IMR-90 (cell line): ENCODE data around the gene LRP1B. TPM values are rescaled to one million over a fixed set of nuclear protein-coding genes. Genes with fewer than 3 reads are reported as not detected.

Experiments
- ATAC-seq: fragments of 200-7000 bp; cut with Tn5 transposase; 2 replicates; pipeline ENCODE4 v1.9.1; 2020; ENCODE audit warnings: low read depth, mild to moderate bottlenecking, moderate library complexity
- BruUV-seq: library from RNA; stranded (reverse); fragments of 400-500 nt; replicated peaks from 2 replicates; lab custom pipeline; 2021; lab: Mats Ljungman, UMichigan
- CTCF ChIA-PET: fragments of 300-600 bp; formaldehyde crosslinking; extraction: SDS; loops from one replicate; lab custom pipeline; 2021; ENCODE audit warnings: antibody characterized with exemption; lab: Yijun Ruan, JAX
- POLR2A ChIA-PET: fragments of 300-600 bp; sonication (Branson Sonifier 250); formaldehyde crosslinking; loops from one replicate; lab custom pipeline; 2022; ENCODE audit warnings: antibody characterized with exemption; ENCODE audit not compliant: unreplicated experiment; lab: Charles Lee
- DNase-seq: peaks from one replicate; pipeline ENCODE4 v3.0.0; 2013
- H2AFZ ChIP-seq: replicated peaks from 2 replicates; pipeline ENCODE3; 2013; ENCODE audit warnings: low read length, mild to moderate bottlenecking; ENCODE audit not compliant: poor library complexity
- H2AK5ac ChIP-seq: 2 replicates; pipeline ENCODE4 v1.6.1; 2013; ENCODE audit warnings: low read depth, low read length, inconsistent platforms
- H2AK9ac ChIP-seq: replicated peaks from 2 replicates; pipeline ENCODE3; 2013; ENCODE audit warnings: mild to moderate bottlenecking, low read depth, low read length, moderate library complexity; ENCODE audit not compliant: poor library complexity
- H2BK120ac ChIP-seq: 2 replicates; pipeline ENCODE4 v1.6.1; 2013; ENCODE audit warnings: low read depth, low read length, inconsistent platforms
- H2BK15ac ChIP-seq: 3 replicates; pipeline ENCODE4 v1.6.1; 2013; ENCODE audit warnings: low read depth, low read length, inconsistent platforms
- H2BK20ac ChIP-seq: 2 replicates; pipeline ENCODE4 v1.6.1; 2013; ENCODE audit warnings: low read depth, mild to moderate bottlenecking, inconsistent platforms, low read length, moderate library complexity
- H2BK5ac ChIP-seq: 2 replicates; pipeline ENCODE4 v1.6.1; 2013; ENCODE audit warnings: mild to moderate bottlenecking, low read depth, low read length, inconsistent platforms; ENCODE audit not compliant: poor library complexity, severe bottlenecking
- H3K14ac ChIP-seq: replicated peaks from 2 replicates; pipeline ENCODE4 v1.6.1; 2013; ENCODE audit warnings: low read depth, low read length, inconsistent platforms
- H3K18ac ChIP-seq: 2 replicates; pipeline ENCODE4 v1.6.1; 2013; ENCODE audit warnings: low read depth, low read length, control low read depth
- H3K23ac ChIP-seq: 2 replicates; pipeline ENCODE4 v1.6.1; 2013; ENCODE audit warnings: low read depth, low read length, inconsistent platforms
- H3K27ac ChIP-seq: 2 replicates; pipeline ENCODE4 v1.5.1; 2013; ENCODE audit warnings: mild to moderate bottlenecking, control low read depth, low read length; ENCODE audit not compliant: insufficient read depth
- H3K27me3 ChIP-seq: 2 replicates; pipeline ENCODE4 v1.6.1; 2013; ENCODE audit warnings: low read length; ENCODE audit not compliant: control insufficient read depth, insufficient read depth
- H3K36me3 ChIP-seq: 2 replicates; pipeline ENCODE4 v1.6.1; 2013; ENCODE audit warnings: low read length, mixed read lengths; ENCODE audit not compliant: control insufficient read depth, insufficient read depth
- H3K4ac ChIP-seq: 2 replicates; pipeline ENCODE4 v1.6.1; 2013; ENCODE audit warnings: low read depth, low read length, inconsistent platforms
- H3K4me1 ChIP-seq: 2 replicates; pipeline ENCODE4 v1.6.1; 2013; ENCODE audit warnings: low read length, mixed read lengths; ENCODE audit not compliant: control insufficient read depth, insufficient read depth
- H3K4me2 ChIP-seq: 2 replicates; pipeline ENCODE4 v1.6.1; 2013; ENCODE audit warnings: low read depth, mild to moderate bottlenecking, control low read depth, low read length, moderate library complexity
- H3K4me3 ChIP-seq: 2 replicates; pipeline ENCODE4 v1.5.1; 2013; ENCODE audit warnings: low read depth, mild to moderate bottlenecking, control low read depth, low read length, moderate library complexity; ENCODE audit not compliant: insufficient read depth
- H3K56ac ChIP-seq: 2 replicates; pipeline ENCODE4 v1.6.1; 2013; ENCODE audit warnings: low read length, inconsistent platforms; ENCODE audit not compliant: insufficient read depth; ENCODE audit errors: extremely low read depth
- H3K79me1 ChIP-seq, 2 experiments: 2 replicates each; pipeline ENCODE4 v1.6.1; 2013; ENCODE audit warnings: low read length in 2 of 2, inconsistent platforms in 1 of 2, low read depth in 1 of 2
- H3K9ac ChIP-seq: 2 replicates; pipeline ENCODE4 v1.6.1; 2013; ENCODE audit warnings: low read depth, low read length, control low read depth
- H3K9me1 ChIP-seq: 2 replicates; pipeline ENCODE4 v1.6.1; 2013; ENCODE audit warnings: low read length, inconsistent platforms; ENCODE audit not compliant: insufficient read depth
- H3K9me3 ChIP-seq: 2 replicates; pipeline ENCODE4 v1.6.1; 2013; ENCODE audit warnings: low read length; ENCODE audit not compliant: control insufficient read depth, insufficient read depth
- H4K20me1 ChIP-seq: 2 replicates; pipeline ENCODE4 v1.6.1; 2013; ENCODE audit warnings: low read length, inconsistent platforms; ENCODE audit not compliant: insufficient read depth
- H4K5ac ChIP-seq: 2 replicates; pipeline ENCODE4 v1.6.1; 2013; ENCODE audit warnings: mild to moderate bottlenecking, low read depth, low read length, control low read depth
- H4K8ac ChIP-seq, 2 experiments: 2 replicates each; pipeline ENCODE4 v1.6.1; 2013; ENCODE audit warnings: low read depth in 2 of 2, low read length in 2 of 2, control low read depth in 1 of 2, inconsistent platforms in 1 of 2
- H4K91ac ChIP-seq: 2 replicates; pipeline ENCODE4 v1.6.1; 2013; ENCODE audit warnings: low read depth, low read length, inconsistent platforms; ENCODE audit not compliant: insufficient read depth
- RFX5 ChIP-seq: IDR thresholded peaks from 2 replicates; pipeline ENCODE4 v1.8.0; 2012; ENCODE audit warnings: low read depth, mild to moderate bottlenecking, low read length, moderate library complexity
- WGBS, 2 experiments: methylation state at CpG; one replicate each; pipeline versions ENCODE4 v1.1.5 to v1.1.7; 2013; ENCODE audit warnings: missing lambda C conversion rate in 2 of 2; ENCODE audit not compliant: insufficient read length in 1 of 2; ENCODE audit errors: extremely low coverage in 2 of 2; 5-methylcytosine and 5-hydroxymethylcytosine counted together
- dilution Hi-C: fragments of 300-500 bp; cut with HindIII; formaldehyde crosslinking; loops from one replicate; pipeline ENCODE4 v1.14.3; 2018; ENCODE audit warnings: low sequenced_read_pairs; ENCODE audit not compliant: unreplicated experiment
- in situ Hi-C: fragments of 300-500 bp; cut with MboI; formaldehyde crosslinking; loops from 3 replicates; pipeline ENCODE4 v1.14.3; 2019; ENCODE audit warnings: low sequenced_read_pairs, inconsistent platforms, mixed read lengths
- intact Hi-C: fragments of 100-400 bp; cut with micrococcal nuclease; formaldehyde crosslinking; loops from 2 replicates; pipeline ENCODE4 v1.10.0; 2022
- polyA plus RNA-seq, 3 experiments: library from polyadenylated mRNA; depleted of rRNA; stranded (reverse); fragments of >200 nt; gene quantifications; 2 replicates each; pipeline ENCODE4 v1.2.3, GENCODE V29; 2012; ENCODE audit warnings: low replicate concordance in 1 of 3
- total RNA-seq: library from RNA; depleted of rRNA; stranded (reverse); fragments of >200 nt; gene quantifications from 2 replicates; pipeline ENCODE4 v1.2.3, GENCODE V29; 2012

LRP1B gene
- total and polyA plus RNA-seq, 2 of the 4 experiments (the other 2 are of a cell fraction) = under 0.01 to 0.02 TPM

DNA sequence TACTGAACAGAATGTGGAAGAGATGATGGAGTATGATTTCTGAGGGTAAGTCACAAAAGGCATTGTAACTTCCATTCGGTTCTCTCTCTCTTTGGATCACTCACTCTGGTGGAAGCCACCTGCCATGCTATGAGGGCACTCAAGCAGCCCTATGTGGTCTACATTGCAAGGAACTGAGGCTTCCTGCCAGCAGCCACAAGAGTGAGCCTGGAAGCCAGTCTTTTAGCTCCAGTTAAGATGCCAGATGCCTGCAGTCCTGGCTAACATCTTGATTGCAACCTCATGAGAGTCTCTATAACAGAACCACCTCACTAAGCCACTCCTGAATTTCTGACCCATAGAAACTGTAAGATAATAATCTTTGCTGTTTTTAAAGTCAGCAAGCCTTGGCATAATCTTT lies 935.7 kb downstream of the LRP1B start:
- no peaks in the 10 kb centered on the region for H3K4me1 ChIP-seq
- BruUV-seq = no TSS peak
- no peaks in the 10 kb centered on the region for H4K20me1 ChIP-seq

More for the DNA sequence above, 935.7 kb downstream of the LRP1B start:
- Histone ChIP-seq H4K8ac (no peak overlapping the region), H3K56ac (no peak overlapping the region), H2AFZ (no peak overlapping the region), H3K4me2 (no peak overlapping the region), H3K79me1 (no peaks in the 10 kb centered on the region), H2BK5ac (no peak overlapping the region), H3K27me3 (no peaks in the 10 kb centered on the region), H3K4ac (no peak overlapping the region), H4K91ac (no peak overlapping the region), H4K5ac (no peak overlapping the region), H3K9me3 (no peaks in the 10 kb centered on the region), H2BK15ac (no peak overlapping the region), H3K27ac (no peak overlapping the region), H2BK20ac (no peak overlapping the region), H2AK9ac (no peak overlapping the region), H3K23ac (no peak overlapping the region), H2AK5ac (no peak overlapping the region), H3K36me3 (no peaks in the 10 kb centered on the region), H3K4me3 (no peak overlapping the region), H3K9ac (no peak overlapping the region), H3K14ac (no peak overlapping the region), H3K18ac (no peak overlapping the region), H2BK120ac (no peak overlapping the region), H3K9me1 (no peaks in the 10 kb centered on the region)
- POLR2A ChIA-PET = no interaction called here
- CTCF ChIA-PET = no interaction called here
- no CpG with 5 or more reads among the region's 1 CpG for WGBS, 2 experiments
- TF ChIP-seq RFX5 = no peak
- dilution Hi-C loops (no loop called here), intact Hi-C loops (no loop called here), in situ Hi-C loops (no loop called here)
- no peak for DNase-seq
- no peak for ATAC-seq
